ENCODE results near the gene GSN. TPM values are rescaled to one million over a fixed set of nuclear protein-coding genes. Genes with fewer than 3 reads are reported as not detected.
A peak's percentile ranks its signal among the peaks of the same experiment; 100 is the strongest.

Gene GSN
- total RNA-seq, 1 experiment from 2014 or later: 21.9 TPM

- H3K27me3 Mint-ChIP-seq (ENCODE audit: insufficient read depth, unreplicated experiment): no peaks in the 10 kb centered on the region
- BruUV-seq (replicated peaks): no TSS peak
- CTCF ChIA-PET: interaction anchor here (1.2 to 3.8 kb wide), 3 partner anchors 42 to 63 kb away, joined by 3 to 67 read pairs (median 11); no protein-coding TSS in a partner anchor
- peak overlapping the region; percentile 39 for H3K27ac Mint-ChIP-seq (ENCODE audit: low read depth, unreplicated experiment)
- no peaks in the 10 kb centered on the region for H3K9me3 Mint-ChIP-seq (ENCODE audit: unreplicated experiment)
- intact Hi-C loops (cut with micrococcal nuclease): no loop called here
- no peak overlapping the region for H3K4me3 Mint-ChIP-seq (ENCODE audit: unreplicated experiment)
- peaks cover 36% of the 10 kb centered on the region for H3K4me1 Mint-ChIP-seq (ENCODE audit: insufficient read depth, unreplicated experiment)
- POLR2A ChIA-PET: interaction anchor here (1.6 kb wide), 1 partner anchor 11 kb away, joined by 7 read pairs; no protein-coding TSS in a partner anchor
- H3K36me3 Mint-ChIP-seq (ENCODE audit: insufficient read depth, unreplicated experiment): no peaks in the 10 kb centered on the region
- DNase-seq (ENCODE audit: unreplicated experiment): no peak
- no peak for TF ChIP-seq CTCF (IDR thresholded peaks at IDR 0.05; ENCODE audit: unreplicated experiment)
Measured at GRCh38 chr9:121275781-121276658, 8.1 kb downstream of the GSN start.

- no peak for DNase-seq (ENCODE audit: unreplicated experiment)
- no TSS peak for BruUV-seq (replicated peaks)
- ChIA-PET POLR2A (interaction anchor here (0.6 to 2.7 kb wide), 15 partner anchors 8 to 1636 kb away, joined by 3 to 71 read pairs (median 14); partner anchors contain the start of genes GSN, RAB14 and ZBTB6), CTCF (interaction anchor here (0.6 to 3.8 kb wide), 13 partner anchors 8 to 122 kb away, joined by 3 to 67 read pairs (median 11); partner anchors contain the start of gene GSN)
- Mint-ChIP-seq H3K9me3 (ENCODE audit: unreplicated experiment) (no peaks in the 10 kb centered on the region), H3K36me3 (ENCODE audit: insufficient read depth, unreplicated experiment) (no peaks in the 10 kb centered on the region), H3K27ac (ENCODE audit: low read depth, unreplicated experiment) (peak overlapping the region; percentile 39), H3K4me1 (ENCODE audit: insufficient read depth, unreplicated experiment) (peaks cover 46% of the 10 kb centered on the region), H3K4me3 (ENCODE audit: unreplicated experiment) (no peak overlapping the region), H3K27me3 (ENCODE audit: insufficient read depth, unreplicated experiment) (no peaks in the 10 kb centered on the region)
- TF ChIP-seq CTCF (IDR thresholded peaks at IDR 0.05; ENCODE audit: unreplicated experiment): no peak
- intact Hi-C loops (cut with micrococcal nuclease): no loop called here
Measured at GRCh38 chr9:121277026-121277425, 9.1 kb downstream of the GSN start.

GRCh38 chr9:121277518-121278295 is 9.7 kb downstream of the GSN start:
- no peaks in the 10 kb centered on the region for H3K27me3 Mint-ChIP-seq (ENCODE audit: insufficient read depth, unreplicated experiment)
- no peaks in the 10 kb centered on the region for H3K36me3 Mint-ChIP-seq (ENCODE audit: insufficient read depth, unreplicated experiment)
- TF ChIP-seq CTCF (IDR thresholded peaks at IDR 0.05; ENCODE audit: unreplicated experiment): no peak
- CTCF ChIA-PET: interaction anchor here (0.6 to 3.8 kb wide), 43 partner anchors 9 to 745 kb away, joined by 3 to 67 read pairs (median 5); partner anchors contain the start of gene GSN
- H3K9me3 Mint-ChIP-seq (ENCODE audit: unreplicated experiment): no peaks in the 10 kb centered on the region
- no TSS peak for BruUV-seq (replicated peaks)
- H3K4me1 Mint-ChIP-seq (ENCODE audit: insufficient read depth, unreplicated experiment): peaks cover 53% of the 10 kb centered on the region
- no peak for DNase-seq (ENCODE audit: unreplicated experiment)
- POLR2A ChIA-PET: interaction anchor here (0.6 to 2.7 kb wide), 22 partner anchors 9 to 1635 kb away, joined by 3 to 71 read pairs (median 10); partner anchors contain the start of genes GSN, RAB14 and ZBTB6
- H3K4me3 Mint-ChIP-seq (ENCODE audit: unreplicated experiment): peak overlapping the region; percentile 65
- H3K27ac Mint-ChIP-seq (ENCODE audit: low read depth, unreplicated experiment): peak overlapping the region; percentile 96
- intact Hi-C loops (cut with micrococcal nuclease): loop anchor here (1.0 kb wide), 3 partner anchors 43 to 123 kb away; no protein-coding TSS in a partner anchor

Data from MCF 10A (cell line).